H1 (cell line): Measurements from ENCODE around the gene DNAAF5. TPM values are rescaled to one million over a fixed set of nuclear protein-coding genes. Genes with fewer than 3 reads are reported as not detected.

Experiments
- CTCF ChIA-PET: fragments of 300-600 bp; sonication (Branson Sonifier 250); formaldehyde crosslinking; loops from one replicate; lab custom pipeline; 2021; ENCODE audit not compliant: partially characterized antibody; lab: Charles Lee
- POLR2A ChIA-PET: fragments of 300-600 bp; sonication (Branson Sonifier 250); formaldehyde crosslinking; loops from one replicate; lab custom pipeline; 2021; ENCODE audit warnings: inconsistent platforms; ENCODE audit not compliant: partially characterized antibody; lab: Charles Lee
- DNase-seq, 2 experiments: peaks; one replicate each; pipeline versions ENCODE4 v3.0.0 to v3.0.0-alpha.2; 2010 to 2022; ENCODE audit warnings: low spot score in 2 of 2, low read depth in 1 of 2, mixed read lengths in 1 of 2
- FAIRE-seq: peaks from 2 replicates; lab custom pipeline; 2011; peaks lifted over from hg19 to GRCh38; lab: Jason Lieb, UNC
- H2AFZ ChIP-seq: 2 replicates; pipeline ENCODE4 v1.8.1; 2012; ENCODE audit warnings: low read length, inconsistent platforms
- H2AK5ac ChIP-seq: 2 replicates; pipeline ENCODE4 v1.6.1; 2013; ENCODE audit warnings: low read depth, low read length
- H2BK120ac ChIP-seq: replicated peaks from 2 replicates; pipeline ENCODE3; 2013; ENCODE audit warnings: low read depth, low read length, inconsistent platforms
- H2BK12ac ChIP-seq: 2 replicates; pipeline ENCODE4 v1.6.1; 2013; ENCODE audit warnings: low read depth, low read length
- H2BK15ac ChIP-seq: 2 replicates; pipeline ENCODE4 v1.6.1; 2013; ENCODE audit warnings: low read length
- H2BK20ac ChIP-seq: 2 replicates; pipeline ENCODE4 v1.6.1; 2013; ENCODE audit warnings: low read length
- H2BK5ac ChIP-seq: 2 replicates; pipeline ENCODE4 v1.6.1; 2013; ENCODE audit warnings: low read depth, low read length
- H3K14ac ChIP-seq: 2 replicates; pipeline ENCODE4 v1.6.1; 2013; ENCODE audit warnings: inconsistent platforms; ENCODE audit not compliant: insufficient read length
- H3K18ac ChIP-seq: 2 replicates; pipeline ENCODE4 v1.6.1; 2013; ENCODE audit warnings: low read length; ENCODE audit errors: extremely low read depth
- H3K23ac ChIP-seq: 2 replicates; pipeline ENCODE4 v1.6.1; 2013; ENCODE audit warnings: inconsistent platforms; ENCODE audit not compliant: insufficient read length
- H3K23me2 ChIP-seq: 2 replicates; pipeline ENCODE4 v1.6.1; 2013; ENCODE audit warnings: low read depth, low read length
- H3K27ac ChIP-seq: 2 replicates; pipeline ENCODE4 v1.6.1; 2011; ENCODE audit warnings: low read depth, low read length, inconsistent platforms
- H3K27me3 ChIP-seq, 4 experiments: replicated peaks in 1 of 4; 1 replicate in 1 of 4; 2 replicates in 3 of 4; pipeline versions ENCODE4 v1.6.1 to v1.8.1; 2011 to 2013; ENCODE audit warnings: low read length in 3 of 4, mild to moderate bottlenecking in 3 of 4, inconsistent platforms in 2 of 4, mixed read lengths in 2 of 4, moderate library complexity in 1 of 4; ENCODE audit not compliant: control insufficient read depth in 3 of 4, insufficient read depth in 3 of 4; ENCODE audit errors: extremely low read depth in 1 of 4
- H3K36me3 ChIP-seq, 4 experiments: 2 replicates each; pipeline versions ENCODE4 v1.6.1 to v1.8.1; 2011 to 2013; ENCODE audit warnings: mild to moderate bottlenecking in 4 of 4, low read length in 3 of 4, moderate library complexity in 2 of 4, control low read depth in 1 of 4, inconsistent platforms in 1 of 4; ENCODE audit not compliant: insufficient read depth in 4 of 4, control insufficient read depth in 2 of 4
- H3K4ac ChIP-seq: replicated peaks from 2 replicates; pipeline ENCODE3; 2013; ENCODE audit warnings: low read length, low read depth, mixed read lengths, inconsistent platforms; ENCODE audit not compliant: insufficient read length
- H3K4me1 ChIP-seq, 4 experiments: replicated peaks in 1 of 4; 1 replicate in 1 of 4; 2 replicates in 3 of 4; pipeline versions ENCODE4 v1.6.1 to v1.8.1; 2011 to 2013; ENCODE audit warnings: low read length in 3 of 4, inconsistent platforms in 2 of 4, mixed read lengths in 1 of 4; ENCODE audit not compliant: insufficient read depth in 4 of 4, control insufficient read depth in 3 of 4
- H3K4me2 ChIP-seq, 2 experiments: 2 replicates each; pipeline versions ENCODE4 v1.6.1 to v1.8.1; 2011 to 2013; ENCODE audit warnings: low read depth in 2 of 2, low read length in 2 of 2, control low read depth in 1 of 2, inconsistent platforms in 1 of 2, mild to moderate bottlenecking in 1 of 2; ENCODE audit not compliant: insufficient read depth in 1 of 2
- H3K4me3 ChIP-seq, 4 experiments: fragments of 200-600, 300-600 bp in 1 of 4; sonication (generic), shearing (Covaris generic), sonication (Bioruptor Twin) in 1 of 4; 2 replicates each; pipeline versions ENCODE4 v1.5.1 to v1.8.1; 2011 to 2016; ENCODE audit warnings: low read length in 4 of 4, low read depth in 3 of 4, control low read depth in 2 of 4, inconsistent platforms in 2 of 4, mild to moderate bottlenecking in 2 of 4, mixed read lengths in 1 of 4, moderate library complexity in 1 of 4; ENCODE audit not compliant: insufficient read depth in 2 of 4; ENCODE audit errors: extremely low read depth in 1 of 4
- H3K56ac ChIP-seq: replicated peaks from 2 replicates; pipeline ENCODE3; 2013; ENCODE audit warnings: low read depth, mild to moderate bottlenecking, mixed read lengths, low read length, inconsistent platforms; ENCODE audit not compliant: insufficient read length
- H3K79me1 ChIP-seq: 2 replicates; pipeline ENCODE4 v1.6.1; 2013; ENCODE audit warnings: low read depth, low read length, control low read depth
- H3K79me2 ChIP-seq, 2 experiments: 2 replicates each; pipeline versions ENCODE4 v1.6.1 to v1.8.1; 2012 to 2013; ENCODE audit warnings: low read length in 2 of 2, mild to moderate bottlenecking in 2 of 2, inconsistent platforms in 1 of 2; ENCODE audit not compliant: insufficient read depth in 2 of 2, control insufficient read depth in 1 of 2
- H3K9ac ChIP-seq, 4 experiments: replicated peaks in 1 of 4; 1 replicate in 1 of 4; 2 replicates in 3 of 4; pipeline versions ENCODE4 v1.6.1 to v1.8.1; 2011 to 2013; ENCODE audit warnings: low read depth in 3 of 4, low read length in 3 of 4, control low read depth in 2 of 4, mild to moderate bottlenecking in 2 of 4, moderate library complexity in 2 of 4, inconsistent platforms in 1 of 4; ENCODE audit errors: extremely low read depth in 1 of 4
- H3K9me3 ChIP-seq, 2 experiments: 2 replicates each; pipeline versions ENCODE4 v1.6.1 to v1.8.1; 2012 to 2013; ENCODE audit warnings: mild to moderate bottlenecking in 2 of 2, moderate library complexity in 2 of 2, control low read depth in 1 of 2, inconsistent platforms in 1 of 2, low read depth in 1 of 2, low read length in 1 of 2, mixed read lengths in 1 of 2; ENCODE audit not compliant: insufficient read depth in 2 of 2
- H4K20me1 ChIP-seq, 2 experiments: replicated peaks in 1 of 2; 2 replicates each; pipeline versions ENCODE3 to v1.8.1; 2011 to 2013; ENCODE audit warnings: inconsistent platforms in 2 of 2, low read length in 2 of 2, mild to moderate bottlenecking in 1 of 2; ENCODE audit not compliant: insufficient read depth in 2 of 2, control insufficient read depth in 1 of 2
- H4K5ac ChIP-seq: 2 replicates; pipeline ENCODE4 v1.6.1; 2013; ENCODE audit warnings: low read length, low read depth, mixed read lengths, inconsistent platforms; ENCODE audit not compliant: insufficient read length
- H4K8ac ChIP-seq: 2 replicates; pipeline ENCODE4 v1.8.0; 2013; ENCODE audit warnings: mild to moderate bottlenecking, moderate library complexity, low read length, inconsistent platforms; ENCODE audit not compliant: insufficient read depth; ENCODE audit errors: extremely low read depth
- H4K91ac ChIP-seq: replicated peaks from 2 replicates; pipeline ENCODE3; 2013; ENCODE audit warnings: low read length, mixed read lengths, inconsistent platforms; ENCODE audit not compliant: insufficient read length
- BCL11A ChIP-seq, 2 experiments: IDR thresholded peaks; one replicate each; pipeline ENCODE4 v1.6.1; 2011; ENCODE audit warnings: low read depth in 2 of 2, low read length in 2 of 2, mild to moderate bottlenecking in 2 of 2
- RNF2 ChIP-seq: fragments of 200-900, 300-1000 bp; sonication (generic); IDR thresholded peaks from 2 replicates; pipeline ENCODE4 v1.7.1; 2016; ENCODE audit warnings: borderline replicate concordance, low read depth, mild to moderate bottlenecking, antibody characterized with exemption, low read length; ENCODE audit not compliant: poor library complexity, severe bottlenecking; ENCODE audit errors: missing control alignments
- SIX5 ChIP-seq: IDR thresholded peaks from 2 replicates; pipeline ENCODE4 v1.6.1; 2011; ENCODE audit warnings: mild to moderate bottlenecking, low read depth, low read length
- SP4 ChIP-seq: IDR thresholded peaks from 2 replicates; pipeline ENCODE4 v1.6.1; 2012; ENCODE audit warnings: low read length, inconsistent platforms
- WGBS, 2 experiments: shearing (Covaris generic) in 1 of 2; methylation state at CpG; one replicate each; pipeline versions ENCODE4 v1.1.6 to v1.1.7; 2013 to 2015; ENCODE audit warnings: low lambda C conversion rate in 2 of 2, mixed read lengths in 2 of 2, inconsistent platforms in 1 of 2, low coverage in 1 of 2, missing lambda C conversion rate in 1 of 2; ENCODE audit not compliant: insufficient replicate concordance in 2 of 2, insufficient coverage in 1 of 2, insufficient read length in 1 of 2; ENCODE audit errors: extremely low coverage in 1 of 2, missing lambda C conversion rate in 1 of 2; 5-methylcytosine and 5-hydroxymethylcytosine counted together
- polyA plus RNA-seq, 7 experiments: library from polyadenylated mRNA; depleted of rRNA in 3 of 7; stranded (reverse) in 5 of 7; unstranded in 2 of 7; fragments of >200 nt in 5 of 7; fragments of 200-250 nt in 2 of 7; gene quantifications; 1 replicate in 5 of 7; 2 replicates in 1 of 7; 4 replicates in 1 of 7; pipeline versions ENCODE4 v1.2.1 to v1.2.3, GENCODE V29; 2011 to 2013; ENCODE audit warnings: missing spikeins in 2 of 7, mixed read lengths in 2 of 7
- total RNA-seq: library from RNA; stranded (reverse); fragmentation: NEBNext Ultra II Directional; extraction: Animal tissue kit (Norgen Biotek cat#: 25700); gene quantifications from 2 replicates; pipeline ENCODE4 v1.2.1, GENCODE V29; 2021

DNAAF5 gene
- total and polyA plus RNA-seq, 2 of the 8 experiments (the other 6 are each of a cell fraction or from before 2014, with no cell fraction given) = 55.1 to 95.9 TPM

GRCh38 chr7:780516-780915 lies 54.0 kb downstream of the DNAAF5 start:
- H2AFZ ChIP-seq = no peak overlapping the region
- H3K27me3 ChIP-seq = no peaks in the 10 kb centered on the region
- H3K79me1 ChIP-seq = no peaks in the 10 kb centered on the region; the same call in 1 of the 2 replicates
- H2BK120ac ChIP-seq = no peak overlapping the region
- no peak overlapping the region for H3K27ac ChIP-seq
- H3K23ac ChIP-seq = no peak overlapping the region
- no peaks in the 10 kb centered on the region for H3K9me3 ChIP-seq
- H3K4me2 ChIP-seq = no peak overlapping the region
- H4K5ac ChIP-seq = no peak overlapping the region
- no peaks in the 10 kb centered on the region for H3K79me2 ChIP-seq
- no peak overlapping the region for H2BK12ac ChIP-seq
- no peak for TF ChIP-seq SIX5
- TF ChIP-seq BCL11A (IDR thresholded peaks at IDR 0.05; ENCODE audit: low read depth in 2 of 2, low read length in 2 of 2) = no peak
- no peak for TF ChIP-seq SP4
- no peak for TF ChIP-seq RNF2
- TF ChIP-seq, all 59 proteins: peak for 0
- Histone ChIP-seq H3K14ac (no peak overlapping the region), H4K20me1 (peaks cover 0 to 4% of the 10 kb centered on the region in 2 experiments), H2BK20ac (no peak overlapping the region), H4K91ac (no peak overlapping the region), H2BK15ac (no peak overlapping the region), H2AK5ac (no peak overlapping the region), H3K23me2 (no peaks in the 10 kb centered on the region), H3K36me3 (peaks cover 12 to 51% (median 24%) of the 10 kb centered on the region in 4 experiments; a peak in 7 of 8 replicates), H2BK5ac (no peak overlapping the region), H3K9ac (no peak overlapping the region), H3K18ac (no peak overlapping the region), H3K56ac (no peak overlapping the region), H3K4me3 (no peak overlapping the region), H4K8ac (no peak overlapping the region), H3K4ac (no peak overlapping the region), H3K4me1 (no peaks in the 10 kb centered on the region)
- 97% methylated on average over 10 of the region's 10 CpGs; no CpG with 5 or more reads in 1 of the 2 experiments for WGBS, 2 experiments
- ChIA-PET POLR2A (no interaction called here), CTCF (interaction anchor here (1.2 kb wide), 1 partner anchor 15 kb away, joined by 3 read pairs; no protein-coding TSS in a partner anchor)
- FAIRE-seq = no peak
- no peak for DNase-seq
